ENCODE measurements around the gene RNF207. TPM values are rescaled to one million over a fixed set of nuclear protein-coding genes. Genes with fewer than 3 reads are reported as not detected.

Gene RNF207
- total and polyA plus RNA-seq, 2 of the 8 experiments (the other 6 are each of a cell fraction or from before 2014, with no cell fraction given), result 3.9 to 5.4 TPM

DNA sequence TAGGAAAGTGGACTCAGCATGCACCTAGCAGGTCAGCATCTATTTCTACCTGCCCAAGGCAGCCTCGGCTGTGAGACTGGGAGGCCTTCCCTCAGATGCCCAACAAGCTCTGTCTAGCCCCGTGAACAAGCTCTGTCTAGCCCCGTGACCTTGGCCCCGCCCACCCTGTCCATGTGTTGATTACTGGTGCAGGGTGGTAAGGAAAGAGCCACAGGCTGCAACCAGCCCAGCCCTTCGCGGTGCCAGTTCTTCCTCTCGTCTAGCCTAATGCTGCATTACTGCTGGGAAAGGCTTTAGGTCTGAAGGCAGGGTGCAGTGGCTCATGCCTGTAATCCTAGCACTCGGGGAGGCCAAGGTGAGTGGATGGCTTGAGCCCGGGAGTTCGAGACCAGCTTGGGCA is 52.8 kb downstream of the RNF207 start:
- H3K4me2 ChIP-seq (ENCODE audit: insufficient read depth in 1 of 2, low read depth in 2 of 2, low read length in 2 of 2), result no peak overlapping the region
- H2AK5ac ChIP-seq (ENCODE audit: low read depth, low read length), result no peak overlapping the region
- TF ChIP-seq SUZ12 (IDR thresholded peaks at IDR 0.05; ENCODE audit: low read length) (no peak), JUN (IDR thresholded peaks at IDR 0.05; ENCODE audit: low read depth, low read length) (no peak), CBX5 (IDR thresholded peaks at IDR 0.05; ENCODE audit: low read depth, low read length) (no peak), SAP30 (IDR thresholded peaks at IDR 0.05; ENCODE audit: insufficient read depth, insufficient replicate concordance, low read length) (no peak)
- no peaks in the 10 kb centered on the region; a peak in 1 of 8 replicates for H3K36me3 ChIP-seq (ENCODE audit: control insufficient read depth in 2 of 4, insufficient read depth in 4 of 4, low read length in 3 of 4)
- H3K79me1 ChIP-seq (ENCODE audit: low read depth, low read length), result no peaks in the 10 kb centered on the region
- FAIRE-seq, result no peak
- H2BK120ac ChIP-seq (replicated peaks; ENCODE audit: low read depth, low read length), result no peak overlapping the region
- H4K5ac ChIP-seq (ENCODE audit: insufficient read length, low read depth, low read length), result no peak overlapping the region
- H4K20me1 ChIP-seq (replicated peaks in 1 of 2; ENCODE audit: control insufficient read depth in 1 of 2, insufficient read depth in 2 of 2, low read length in 2 of 2), result peaks cover 12 to 22% of the 10 kb centered on the region in 2 experiments
- H2BK20ac ChIP-seq (ENCODE audit: low read length), result no peak overlapping the region
- no peak overlapping the region for H3K14ac ChIP-seq (ENCODE audit: insufficient read length)
- no peak overlapping the region for H2AFZ ChIP-seq (ENCODE audit: low read length)
- no peaks in the 10 kb centered on the region for H3K9me3 ChIP-seq (ENCODE audit: insufficient read depth in 2 of 2, low read depth in 1 of 2, low read length in 1 of 2)
- H3K79me2 ChIP-seq (ENCODE audit: control insufficient read depth in 1 of 2, insufficient read depth in 2 of 2, low read length in 2 of 2), result no peaks in the 10 kb centered on the region
- no peak overlapping the region for H3K23ac ChIP-seq (ENCODE audit: insufficient read length)
- POLR2A ChIA-PET (ENCODE audit: partially characterized antibody), result interaction anchor here (0.8 to 2.8 kb wide), 3 partner anchors 9 to 214 kb away, joined by 3 to 16 read pairs (median 3); no protein-coding TSS in a partner anchor
- no peak for DNase-seq (ENCODE audit: low read depth in 1 of 2, low spot score in 2 of 2)
- no peak overlapping the region for H2BK15ac ChIP-seq (ENCODE audit: low read length)
- H3K9ac ChIP-seq (replicated peaks in 1 of 4; ENCODE audit: extremely low read depth in 1 of 4, low read depth in 3 of 4, low read length in 3 of 4), result no peak overlapping the region
- peaks cover 0 to 13% (median 3%) of the 10 kb centered on the region in 4 experiments; a peak in 6 of 7 replicates for H3K4me1 ChIP-seq (replicated peaks in 1 of 4; ENCODE audit: control insufficient read depth in 3 of 4, insufficient read depth in 4 of 4, low read length in 3 of 4)
- no peak overlapping the region for H3K4ac ChIP-seq (replicated peaks; ENCODE audit: insufficient read length, low read depth, low read length)
- H3K27me3 ChIP-seq (replicated peaks in 1 of 4; ENCODE audit: control insufficient read depth in 3 of 4, extremely low read depth in 1 of 4, insufficient read depth in 3 of 4, low read length in 3 of 4), result peaks cover 0 to 20% (median 13%) of the 10 kb centered on the region in 4 experiments; a peak in 3 of 7 replicates
- no peak overlapping the region for H2BK12ac ChIP-seq (ENCODE audit: low read depth, low read length)
- no peak overlapping the region for H3K4me3 ChIP-seq (ENCODE audit: extremely low read depth in 1 of 4, insufficient read depth in 2 of 4, low read depth in 3 of 4, low read length in 4 of 4)
- H3K56ac ChIP-seq (replicated peaks; ENCODE audit: insufficient read length, low read depth, low read length), result no peak overlapping the region
- H2BK5ac ChIP-seq (ENCODE audit: low read depth, low read length), result no peak overlapping the region
- WGBS, 2 experiments (ENCODE audit: extremely low coverage in 1 of 2, insufficient coverage in 1 of 2, insufficient read length in 1 of 2, insufficient replicate concordance in 2 of 2, low coverage in 1 of 2, low lambda C conversion rate in 2 of 2, missing lambda C conversion rate in 1 of 2), result 94% methylated on average over 10 of the region's 10 CpGs; no CpG with 5 or more reads in 1 of the 2 experiments
- no peak overlapping the region for H4K8ac ChIP-seq (ENCODE audit: extremely low read depth, insufficient read depth, low read length)
- CTCF ChIA-PET (ENCODE audit: partially characterized antibody), result interaction anchor here (0.9 to 17.6 kb wide), 14 partner anchors 8 to 146 kb away, joined by 3 to 280 read pairs (median 4); no protein-coding TSS in a partner anchor
- no peak overlapping the region for H3K27ac ChIP-seq (ENCODE audit: low read depth, low read length)
- no peak overlapping the region for H4K91ac ChIP-seq (replicated peaks; ENCODE audit: insufficient read length, low read length)
- peaks cover 7% of the 10 kb centered on the region; the same call in 1 of the 2 replicates for H3K23me2 ChIP-seq (ENCODE audit: low read depth, low read length)
- no peak overlapping the region for H3K18ac ChIP-seq (ENCODE audit: extremely low read depth, low read length)
